GM18511 (cell line): ENCODE data around the gene ARHGDIA.

Experiments used
- ATAC-seq: cut with Tn5 transposase; IDR thresholded peaks from one replicate; pipeline ENCODE4 v1.9.1; 2021; ENCODE audit warnings: mild to moderate bottlenecking, moderate library complexity; ENCODE audit not compliant: unreplicated experiment

The ARHGDIA gene

GRCh38 chr17:81865733-81866439 lies 5.3 kb downstream of the ARHGDIA start:
- ATAC-seq = no peak

GRCh38 chr17:81865358-81865732 lies 5.8 kb downstream of the ARHGDIA start:
- no peak for ATAC-seq

GRCh38 chr17:81863833-81864768 lies 7.0 kb downstream of the ARHGDIA start:
- ATAC-seq = no peak

- no peak for ATAC-seq
Measured at GRCh38 chr17:81863123-81863675, 7.9 kb downstream of the ARHGDIA start.

- ATAC-seq = peak; percentile 83
Measured at GRCh38 chr17:81860756-81861568, 10.2 kb downstream of the ARHGDIA start.

GRCh38 chr17:81859906-81860755 lies 11.0 kb downstream of the ARHGDIA start, which contains the start of gene P4HB:
Gene P4HB (minus strand): TSS chr17:81860535. CDS start chr17:81860471, 64 bp downstream.
- no peak for ATAC-seq

- ATAC-seq = no peak
Measured at GRCh38 chr17:81858967-81859905, 11.9 kb downstream of the ARHGDIA start.

- ATAC-seq = no peak
Measured at GRCh38 chr17:81858170-81858966, 12.8 kb downstream of the ARHGDIA start.

GRCh38 chr17:81854974-81855774 lies 16.0 kb downstream of the ARHGDIA start:
- ATAC-seq = no peak

- no peak for ATAC-seq
Measured at GRCh38 chr17:81852237-81852636, 18.9 kb downstream of the ARHGDIA start.

- no peak for ATAC-seq
Measured at GRCh38 chr17:81851423-81851822, 19.7 kb downstream of the ARHGDIA start.

GRCh38 chr17:81849457-81849856 lies 21.7 kb downstream of the ARHGDIA start:
- ATAC-seq = no peak

GRCh38 chr17:81846743-81847689 lies 24.1 kb downstream of the ARHGDIA start:
- no peak for ATAC-seq

GRCh38 chr17:81845881-81846742 lies 25.0 kb downstream of the ARHGDIA start:
- ATAC-seq = no peak

- no peak for ATAC-seq
Measured at GRCh38 chr17:81845361-81845760, 25.8 kb downstream of the ARHGDIA start.
